Common myeloid progenitor, CD34-positive (primary cell): ENCODE data around the gene ENO3.

Source experiments
- CTCF ChIA-PET: fragments of 350-600 bp; sonication (Branson Sonifier 250); formaldehyde crosslinking; loops from one replicate; lab custom pipeline; 2021; ENCODE audit warnings: antibody characterized with exemption; lab: Charles Lee
- POLR2A ChIA-PET: fragments of 350-600 bp; sonication (Branson Sonifier 250); formaldehyde crosslinking; loops from one replicate; lab custom pipeline; 2021; ENCODE audit warnings: antibody characterized with exemption; lab: Charles Lee
- DNase-seq, 3 donors: peaks; one replicate each; pipeline versions ENCODE4 v3.0.0 to v3.0.0-alpha.2; 2013
- H3K27ac ChIP-seq, 2 experiments: 1 replicate in 1 of 2; 2 replicates in 1 of 2; pipeline ENCODE4 v1.7.0; 2013; ENCODE audit warnings: inconsistent platforms in 2 of 2, low read length in 2 of 2, mild to moderate bottlenecking in 2 of 2, low read depth in 1 of 2, moderate library complexity in 1 of 2; ENCODE audit not compliant: severe bottlenecking in 2 of 2, insufficient read depth in 1 of 2, poor library complexity in 1 of 2
- H3K27me3 ChIP-seq, 5 experiments: replicated peaks in 2 of 5; 1 replicate in 3 of 5; 2 replicates in 2 of 5; pipeline versions ENCODE4 v1.6.1 to v1.7.0; 2013; ENCODE audit warnings: low read length in 4 of 5, mild to moderate bottlenecking in 2 of 5, moderate library complexity in 2 of 5, inconsistent platforms in 1 of 5; ENCODE audit not compliant: insufficient read depth in 5 of 5, control insufficient read depth in 4 of 5
- H3K36me3 ChIP-seq, 4 experiments: 1 replicate in 2 of 4; 2 replicates in 2 of 4; pipeline versions ENCODE4 v1.6.1 to v1.7.0; 2013; ENCODE audit warnings: low read length in 3 of 4, control low read depth in 1 of 4, mild to moderate bottlenecking in 1 of 4; ENCODE audit not compliant: control insufficient read depth in 4 of 4, insufficient read depth in 4 of 4
- H3K4me1 ChIP-seq, 4 experiments: 1 replicate in 3 of 4; 2 replicates in 1 of 4; pipeline versions ENCODE4 v1.6.1 to v1.7.1; 2013; ENCODE audit warnings: low read length in 3 of 4, mild to moderate bottlenecking in 3 of 4, control low read depth in 1 of 4, inconsistent platforms in 1 of 4, moderate library complexity in 1 of 4; ENCODE audit not compliant: control insufficient read depth in 4 of 4, insufficient read depth in 4 of 4; ENCODE audit errors: control extremely low read depth in 1 of 4
- H3K4me3 ChIP-seq, 7 experiments: 1 replicate in 4 of 7; 2 replicates in 3 of 7; pipeline versions ENCODE4 v1.5.1 to v1.7.0; 2013; ENCODE audit warnings: mild to moderate bottlenecking in 7 of 7, low read length in 6 of 7, moderate library complexity in 6 of 7, inconsistent platforms in 2 of 7, low read depth in 2 of 7, control low read depth in 1 of 7; ENCODE audit not compliant: insufficient read depth in 4 of 7, control insufficient read depth in 1 of 7; ENCODE audit errors: extremely low read depth in 1 of 7
- H3K9me3 ChIP-seq, 5 experiments: 1 replicate in 4 of 5; 2 replicates in 1 of 5; pipeline versions ENCODE4 v1.6.1 to v1.7.1; 2013; ENCODE audit warnings: low read length in 4 of 5, mild to moderate bottlenecking in 2 of 5, inconsistent platforms in 1 of 5, low read depth in 1 of 5, moderate library complexity in 1 of 5; ENCODE audit not compliant: control insufficient read depth in 4 of 5, insufficient read depth in 2 of 5; ENCODE audit errors: control extremely low read depth in 1 of 5
- WGBS: methylation state at CpG from one replicate; pipeline ENCODE4 v1.1.5; 2013; ENCODE audit not compliant: insufficient coverage; 5-methylcytosine and 5-hydroxymethylcytosine counted together

Gene ENO3

DNA sequence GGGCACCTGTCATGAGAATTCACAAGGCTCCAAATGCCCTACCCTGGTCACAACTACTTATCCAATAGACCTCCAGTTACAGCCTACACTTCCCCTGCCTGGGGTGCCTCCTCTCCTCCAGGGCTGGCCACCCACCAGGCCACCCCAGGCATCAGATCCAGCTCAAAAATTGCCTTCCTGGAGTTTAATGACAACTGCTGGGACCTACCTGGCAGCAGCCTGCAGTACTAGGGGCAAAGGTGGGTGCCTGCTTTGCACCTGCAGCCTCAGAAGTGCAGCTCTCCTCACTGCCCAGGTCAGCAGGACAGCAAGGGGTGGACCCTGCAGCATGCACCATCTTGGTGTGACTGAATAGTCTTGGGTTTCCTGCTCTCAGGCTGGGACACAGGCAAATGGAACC, 15.3 kb upstream of the ENO3 start:
- POLR2A ChIA-PET: no interaction called here
- peaks cover 3 to 77% (median 56%) of the 10 kb centered on the region in 4 experiments for H3K4me1 ChIP-seq
- CTCF ChIA-PET: interaction anchor here (0.9 kb wide), 1 partner anchor 34 kb away, joined by 3 read pairs; no protein-coding TSS in a partner anchor

DNA sequence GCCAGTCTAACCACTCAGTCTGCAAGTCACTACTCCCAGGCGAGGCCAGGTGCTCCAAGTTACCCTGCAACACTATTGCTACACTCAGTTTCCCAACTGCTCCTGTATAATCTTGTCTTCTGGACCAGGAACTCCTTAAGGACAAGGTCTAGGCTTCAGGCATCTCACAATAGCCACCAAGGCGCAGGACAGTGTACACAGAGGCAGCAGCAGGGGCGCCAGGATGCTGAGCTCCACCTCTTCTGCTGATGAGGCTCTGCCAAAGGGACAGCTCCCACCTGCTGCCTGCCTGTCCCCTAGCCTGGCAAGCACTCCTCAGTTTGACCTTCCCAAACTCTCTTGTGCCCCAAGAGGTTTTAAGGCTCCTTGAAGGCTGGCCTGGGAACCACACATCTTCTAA, 14.5 kb upstream of the ENO3 start:
- Histone ChIP-seq H3K27ac (no peak overlapping the region), H3K4me3 (no peak overlapping the region), H3K9me3 (no peaks in the 10 kb centered on the region), H3K36me3 (peaks cover 0 to 28% (median 11%) of the 10 kb centered on the region in 4 experiments), H3K27me3 (no peaks in the 10 kb centered on the region), H3K4me1 (peaks cover 6 to 83% (median 57%) of the 10 kb centered on the region in 4 experiments)
- WGBS: 95% methylated on average over 3 of the region's 3 CpGs
- ChIA-PET POLR2A (no interaction called here), CTCF (interaction anchor here (1.1 to 1.9 kb wide), 4 partner anchors 10 to 27 kb away, joined by 3 to 8 read pairs (median 6); partner anchors contain the start of gene ENO3)
- DNase-seq: no peak

More for the DNA sequence above, 15.3 kb upstream of the ENO3 start:
- DNase-seq: no peak
- Histone ChIP-seq H3K27me3 (no peaks in the 10 kb centered on the region), H3K4me3 (no peak overlapping the region), H3K36me3 (peaks cover 0 to 28% (median 11%) of the 10 kb centered on the region in 4 experiments), H3K9me3 (no peaks in the 10 kb centered on the region), H3K27ac (no peak overlapping the region)

DNA sequence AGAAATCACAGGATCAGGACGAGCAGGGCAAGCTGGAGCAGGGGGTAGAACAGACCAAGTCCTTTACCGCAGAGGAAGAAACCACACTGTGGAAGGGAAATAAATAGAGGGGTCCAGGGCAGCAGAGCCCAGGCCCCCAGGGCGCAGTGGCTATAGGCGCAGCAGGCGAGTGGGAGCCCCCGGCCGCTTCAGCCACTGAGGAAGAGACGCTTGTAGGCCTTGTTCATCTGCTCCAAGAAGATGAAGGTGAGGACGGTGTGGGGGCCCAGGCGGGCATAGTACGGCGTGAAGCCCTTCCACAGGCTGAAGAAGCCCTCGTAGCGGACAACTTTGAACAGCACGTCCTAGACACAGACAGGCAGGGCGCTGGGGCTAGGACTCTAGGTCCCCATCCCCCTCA, 13.4 kb upstream of the ENO3 start:
- Histone ChIP-seq H3K9me3 (no peaks in the 10 kb centered on the region), H3K27me3 (no peaks in the 10 kb centered on the region), H3K36me3 (peaks cover 0 to 34% (median 14%) of the 10 kb centered on the region in 4 experiments), H3K4me1 (peaks cover 6 to 87% (median 60%) of the 10 kb centered on the region in 4 experiments), H3K27ac (no peak overlapping the region), H3K4me3 (no peak overlapping the region)
- DNase-seq: no peak
- 100% methylated on average over 15 of the region's 16 CpGs for WGBS
- ChIA-PET POLR2A (no interaction called here), CTCF (interaction anchor here (1.2 to 1.9 kb wide), 3 partner anchors 9 to 28 kb away, joined by 3 to 8 read pairs (median 8); no protein-coding TSS in a partner anchor)

DNA sequence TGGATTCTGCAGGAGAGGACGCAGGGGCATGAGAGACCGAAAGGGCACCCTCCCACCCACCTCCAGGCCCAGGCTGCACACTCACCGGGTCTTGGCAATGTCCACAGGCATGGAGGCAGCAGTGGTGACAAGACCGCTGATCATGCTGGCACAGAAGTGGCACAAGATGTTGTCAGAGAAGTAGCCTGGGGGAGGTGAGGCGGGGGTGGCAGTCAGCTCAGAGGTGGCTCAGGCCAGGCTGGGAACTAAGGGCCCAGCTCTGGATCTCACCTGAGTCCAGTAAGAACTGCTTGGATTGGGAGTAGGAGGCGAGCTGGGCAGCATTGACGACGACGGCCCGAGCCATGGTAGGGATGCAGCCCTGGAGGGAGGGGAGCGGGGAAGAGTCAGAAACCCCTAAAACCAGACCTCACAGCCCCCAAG, 12.8 kb upstream of the ENO3 start:
- Histone ChIP-seq H3K4me3 (peak overlapping the region in 1 of 7 experiments; percentile 97), H3K4me1 (peaks cover 6 to 87% (median 60%) of the 10 kb centered on the region in 4 experiments)

DNA sequence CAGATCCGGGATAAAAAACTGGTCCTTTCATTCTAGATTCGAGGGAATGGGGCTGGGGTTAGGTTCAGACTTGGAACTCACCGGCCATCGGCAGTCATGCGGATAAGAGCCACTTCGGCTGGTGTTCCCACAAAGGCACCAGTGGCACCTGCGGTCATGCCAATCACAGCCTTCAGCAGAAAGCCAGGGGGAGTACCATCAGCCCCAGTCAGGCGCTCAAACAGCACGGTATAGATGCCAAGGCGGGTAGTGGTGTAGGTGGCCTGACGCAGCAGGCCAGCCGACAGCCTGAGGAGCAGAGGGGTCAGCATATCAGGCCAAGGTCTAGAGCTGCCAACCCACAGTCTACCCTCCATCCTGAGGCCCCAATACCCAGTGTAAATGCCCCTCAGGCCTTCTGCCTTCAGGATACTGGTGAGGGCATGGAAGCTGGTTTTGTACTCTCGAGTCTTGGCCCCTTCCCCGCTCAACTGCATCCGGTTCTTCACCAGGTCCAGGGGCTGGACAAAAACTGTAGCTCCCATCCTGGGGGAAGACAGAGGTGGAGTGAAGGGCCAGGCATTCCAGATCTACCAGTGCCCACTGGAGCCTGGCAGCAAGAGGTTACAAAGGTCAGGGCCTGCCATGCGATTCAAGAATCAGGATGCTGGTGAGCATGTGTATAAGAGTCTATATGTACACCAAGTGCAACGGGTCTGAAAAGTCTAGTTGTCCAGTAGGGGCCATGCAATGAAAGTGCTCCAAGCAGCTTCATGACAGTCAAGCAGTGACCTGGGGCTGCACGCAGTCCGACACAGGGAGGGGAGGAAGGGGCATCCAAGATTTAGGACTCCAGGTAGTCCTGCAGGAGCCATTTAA, 12.0 kb upstream of the ENO3 start:
- H3K36me3 ChIP-seq: peaks cover 0 to 44% (median 23%) of the 10 kb centered on the region in 4 experiments
- POLR2A ChIA-PET: interaction anchor here (1.5 to 2.2 kb wide), 3 partner anchors 10 to 58 kb away, joined by 6 to 17 read pairs (median 8); partner anchors contain the start of genes INCA1, KIF1C and PFN1
- WGBS: 78% methylated on average over 19 of the region's 19 CpGs

More for the DNA sequence above, 12.8 kb upstream of the ENO3 start:
- POLR2A ChIA-PET: no interaction called here
- Histone ChIP-seq H3K27me3 (no peaks in the 10 kb centered on the region), H3K27ac (peak overlapping the region in 1 of 2 experiments; percentile 96), H3K36me3 (peaks cover 0 to 40% (median 19%) of the 10 kb centered on the region in 4 experiments), H3K9me3 (no peaks in the 10 kb centered on the region)
- WGBS: 91% methylated on average over 6 of the region's 11 CpGs
- CTCF ChIA-PET: interaction anchor here (1.1 to 2.4 kb wide), 3 partner anchors 19 to 29 kb away, joined by 6 to 8 read pairs (median 7); partner anchors contain the start of gene SPAG7
- DNase-seq: no peak

DNA sequence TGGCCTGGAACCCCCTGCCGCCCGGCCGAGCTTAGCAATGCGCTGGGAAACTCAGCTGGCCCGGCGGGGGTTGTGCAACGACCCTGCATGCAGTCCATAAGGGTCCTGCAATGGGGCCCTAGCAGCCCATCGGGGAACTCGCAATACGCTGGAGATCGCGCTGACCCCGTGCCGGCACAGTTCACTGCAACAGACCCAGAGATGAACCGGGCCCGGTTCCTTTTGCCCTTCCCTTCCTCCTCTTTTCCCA, 11.4 kb upstream of the ENO3 start:
- peak in 1 of 3 donors; percentile 34 for DNase-seq
- 0% methylated on average over 16 of the region's 16 CpGs for whole genome bisulfite sequencing
- Histone ChIP-seq H3K4me3 (peak overlapping the region; percentile 72 to 97 (median 94)), H3K27me3 (no peaks in the 10 kb centered on the region), H3K9me3 (no peaks in the 10 kb centered on the region), H3K36me3 (peaks cover 0 to 48% (median 25%) of the 10 kb centered on the region in 4 experiments), H3K27ac (peak overlapping the region; percentile 87 to 96), H3K4me1 (peaks cover 14 to 89% (median 61%) of the 10 kb centered on the region in 4 experiments)
- ChIA-PET POLR2A (interaction anchor here (0.6 to 2.2 kb wide), 7 partner anchors 10 to 58 kb away, joined by 3 to 17 read pairs (median 6); partner anchors contain the start of genes C17orf107, INCA1, KIF1C and PFN1), CTCF (interaction anchor here (0.8 to 2.5 kb wide), 9 partner anchors 9 to 150 kb away, joined by 3 to 16 read pairs (median 4); partner anchors contain the start of genes CHRNE and PFN1)

More for the DNA sequence above, 12.0 kb upstream of the ENO3 start:
- Histone ChIP-seq H3K27me3 (no peaks in the 10 kb centered on the region), H3K27ac (peak overlapping the region; percentile 87 to 96), H3K4me1 (peaks cover 12 to 89% (median 61%) of the 10 kb centered on the region in 4 experiments), H3K9me3 (no peaks in the 10 kb centered on the region), H3K4me3 (peak overlapping the region; percentile 72 to 97 (median 94))
- DNase-seq: no peak
- CTCF ChIA-PET: interaction anchor here (1.0 to 2.5 kb wide), 9 partner anchors 10 to 149 kb away, joined by 3 to 16 read pairs (median 4); partner anchors contain the start of genes CHRNE, PFN1 and SPAG7
